ENCODE measurements around the gene BSND.

- TF ChIP-seq CTCF (conservative IDR thresholded peaks at IDR 0.05; ENCODE audit: low read depth, low read length) (no peak), EZH2phosphoT487 (IDR thresholded peaks at IDR 0.05; ENCODE audit: borderline replicate concordance, low read length) (no peak), EZH2 (IDR thresholded peaks at IDR 0.05; ENCODE audit: low read length, unreplicated experiment) (no peak)
Observed at GRCh38 chr1:54987427-54987826, 11.3 kb upstream of the BSND start.

Data from PC-3 (cell line).